Left forelimb (tissue), 1 donor: Measurements from ENCODE around the gene ZSCAN4.

Experiments
- DNase-seq: peaks from one replicate; pipeline ENCODE4 v3.0.0-alpha.2; 2018; ENCODE audit warnings: low spot score

The ZSCAN4 gene

GRCh38 chr19:57675881-57676280 is 7.1 kb downstream of the ZSCAN4 start:
- no peak for DNase-seq

GRCh38 chr19:57682226-57682766 is 13.6 kb downstream of the ZSCAN4 start:
- DNase-seq = no peak

GRCh38 chr19:57686727-57687126 is 18.0 kb downstream of the ZSCAN4 start:
- no peak for DNase-seq

GRCh38 chr19:57687363-57688010 is 18.8 kb downstream of the ZSCAN4 start:
- DNase-seq = no peak

- DNase-seq = no peak
These were observed 19.5 kb downstream of the ZSCAN4 start for GRCh38 chr19:57688011-57688763.

GRCh38 chr19:57689750-57690149 is 21.0 kb downstream of the ZSCAN4 start:
- DNase-seq = peak; percentile 6

- no peak for DNase-seq
These were observed 32.9 kb downstream of the ZSCAN4 start for GRCh38 chr19:57701625-57702024.

GRCh38 chr19:57706346-57706745 is 37.6 kb downstream of the ZSCAN4 start:
- peak; percentile 12 for DNase-seq

GRCh38 chr19:57708641-57709361 is 40.1 kb downstream of the ZSCAN4 start, which contains the start of gene ZNF154:
Gene ZNF154, minus strand, starts transcription at chr19:57709204. Its CDS starts 233 bp downstream, at chr19:57708971.
- peak; percentile 84 for DNase-seq

GRCh38 chr19:57709616-57710015 is 40.9 kb downstream of the ZSCAN4 start:
- DNase-seq = no peak

- DNase-seq = no peak
These were observed 43.5 kb downstream of the ZSCAN4 start for GRCh38 chr19:57712222-57712621.

- DNase-seq = no peak
These were observed 50.7 kb downstream of the ZSCAN4 start for GRCh38 chr19:57719424-57719823.

GRCh38 chr19:57719901-57720519 is 51.3 kb downstream of the ZSCAN4 start:
- DNase-seq = no peak

GRCh38 chr19:57720878-57721277 is 52.1 kb downstream of the ZSCAN4 start:
- DNase-seq = no peak
